RKO (cell line): ENCODE data around the gene WFDC9.
"Not testable (repeated sequence)": the region's sequence is repeated elsewhere in the genome, so short reads cannot be mapped to it uniquely, and the experiment has no call there.

Experiments
- DNase-seq: peaks from one replicate; pipeline ENCODE4 v3.0.0-alpha.2; 2016; ENCODE audit warnings: low spot score

The WFDC9 gene

DNA sequence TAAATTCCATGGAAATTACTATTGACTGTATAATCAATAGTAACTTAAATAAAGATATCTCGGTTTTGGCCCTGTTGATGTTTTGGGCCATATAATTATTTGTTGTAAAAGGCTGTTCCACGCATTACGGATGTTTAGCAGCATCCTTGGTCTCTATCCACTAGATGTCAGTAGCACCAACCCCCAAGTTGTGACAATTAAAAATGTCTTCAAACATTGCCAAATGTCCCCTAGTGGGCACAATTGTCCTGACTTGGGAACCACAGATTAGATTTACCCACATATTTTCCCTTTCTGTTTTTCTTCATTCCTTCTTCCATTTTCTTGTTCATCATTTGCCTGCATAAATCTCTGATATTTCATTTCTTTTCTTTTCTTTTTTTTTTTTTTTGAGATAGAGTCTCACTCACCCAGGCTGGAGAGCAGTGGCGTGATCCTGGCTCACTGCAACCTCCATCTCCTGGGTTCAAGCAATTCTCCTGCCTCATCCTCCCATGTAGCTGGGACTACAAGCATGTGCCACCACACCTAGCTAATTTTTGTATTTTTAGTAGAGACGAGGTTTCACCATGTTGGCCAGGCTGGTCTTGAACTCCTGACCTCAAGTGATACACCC, 38.4 kb downstream of the WFDC9 start:
- peak; percentile 88 for DNase-seq

- DNase-seq, result no peak
Observed at GRCh38 chr20:45589725-45590124, 41.4 kb downstream of the WFDC9 start.

- DNase-seq, result no peak
Observed at GRCh38 chr20:45588800-45589199, 42.3 kb downstream of the WFDC9 start.

DNA sequence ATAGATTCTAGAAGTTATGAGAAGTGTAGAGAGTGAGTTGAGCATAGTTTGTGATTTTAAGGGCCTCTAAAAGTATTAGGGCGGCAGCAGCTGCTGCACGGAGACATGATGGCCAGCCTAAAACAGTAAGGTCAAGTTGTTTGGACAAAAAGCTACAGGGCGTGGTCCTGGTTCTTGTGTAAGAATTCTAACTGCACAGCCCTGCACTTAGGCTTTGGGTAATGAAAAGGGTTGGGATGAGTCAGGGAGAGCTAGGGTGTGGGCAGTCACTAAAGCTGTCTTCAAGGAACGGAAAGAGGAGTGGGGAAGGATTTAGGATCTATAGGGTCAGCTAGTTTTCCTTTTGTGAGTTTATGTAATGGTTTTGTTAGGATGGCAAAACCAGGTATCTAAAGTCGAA, 45.1 kb downstream of the WFDC9 start:
- DNase-seq, result not testable (repeated sequence)

DNA sequence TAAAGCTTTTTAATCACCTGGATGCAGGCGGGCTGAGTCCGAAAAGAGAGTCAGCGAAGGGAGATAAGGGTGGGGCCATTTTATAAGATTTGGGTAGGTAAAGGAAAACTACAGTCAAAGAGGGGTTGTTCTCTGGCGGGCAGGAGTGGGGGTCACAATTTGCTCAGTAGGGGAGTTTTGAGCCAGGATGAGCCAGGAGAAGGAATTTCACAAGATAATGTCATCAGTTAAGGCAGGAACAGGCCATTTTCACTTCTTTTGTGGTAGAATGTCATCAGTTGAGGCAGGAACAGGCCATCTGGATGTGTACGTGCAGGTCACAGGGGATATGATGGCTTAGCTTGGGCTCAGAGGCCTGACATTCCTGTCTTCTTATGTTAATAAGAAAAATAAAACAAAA, 46.8 kb downstream of the WFDC9 start:
- not testable (repeated sequence) for DNase-seq

GRCh38 chr20:45583502-45583901, 47.6 kb downstream of the WFDC9 start:
- DNase-seq, result no peak

DNA sequence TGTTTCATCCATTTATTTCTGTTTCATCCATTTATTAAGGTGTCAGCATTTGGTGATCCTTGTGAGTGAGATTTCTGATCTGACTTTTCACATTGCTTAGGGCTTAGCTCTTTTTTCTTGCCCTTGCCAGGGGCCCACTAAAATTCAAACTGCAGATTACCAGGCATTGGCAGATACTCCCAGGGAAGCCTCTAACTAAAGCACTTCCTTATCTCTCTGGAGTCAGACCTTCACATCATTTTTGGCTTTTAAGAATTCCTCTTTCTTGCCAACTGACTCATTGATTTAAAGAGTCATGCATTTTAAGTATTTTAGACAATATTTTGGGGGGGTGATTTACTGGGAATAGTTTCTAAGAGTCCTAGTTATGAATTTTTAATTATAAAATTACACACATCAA, 49.4 kb downstream of the WFDC9 start:
- DNase-seq, result no peak

DNA sequence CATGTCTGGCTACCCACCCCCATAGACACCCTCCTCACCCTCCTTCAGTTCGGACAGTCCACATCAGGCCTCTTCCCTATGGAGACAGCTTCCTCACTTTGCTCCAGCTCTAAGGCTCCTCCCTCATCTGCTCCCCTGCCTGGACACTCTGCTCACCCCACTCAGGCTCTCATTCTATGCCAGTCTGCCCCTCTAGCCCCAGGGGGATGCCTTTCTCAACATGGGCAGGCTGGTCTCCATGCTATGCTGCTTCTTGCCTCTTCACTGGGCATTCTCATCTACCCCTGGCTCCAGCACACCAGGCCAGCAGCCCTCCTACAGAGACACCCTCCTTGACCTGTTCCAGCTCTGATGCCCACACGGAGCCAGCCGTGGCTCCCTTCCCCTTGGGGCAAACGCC, 51.9 kb downstream of the WFDC9 start, which contains the start of gene WFDC8:
TSS of gene WFDC8 (minus strand) at position 101 of the 400 bp plus-strand sequence. CDS start at position 64, 37 bp downstream.
- DNase-seq, result no peak

- DNase-seq, result no peak
Observed at GRCh38 chr20:45578231-45578630, 52.9 kb downstream of the WFDC9 start.

DNA sequence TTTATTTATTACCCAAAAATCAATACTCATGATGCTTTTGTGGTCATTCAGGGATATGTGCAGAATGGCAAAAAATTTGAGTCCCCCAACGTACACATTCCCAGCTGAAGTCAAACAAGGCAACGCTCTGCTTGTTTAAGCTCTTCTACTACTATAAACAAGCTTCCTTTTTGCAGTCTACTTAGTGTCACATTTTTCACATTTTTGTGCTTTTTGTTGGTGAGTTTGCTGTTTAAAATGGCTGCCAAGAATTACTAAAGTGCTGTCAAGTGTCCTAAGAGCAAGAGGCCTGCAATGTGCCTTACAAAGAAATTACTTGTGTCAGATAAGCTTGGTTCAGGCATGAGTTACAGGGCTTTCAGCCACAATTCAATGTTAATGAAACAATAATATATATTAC, 54.1 kb downstream of the WFDC9 start:
- no peak for DNase-seq

GRCh38 chr20:45575931-45576330, 55.2 kb downstream of the WFDC9 start:
- no peak for DNase-seq

DNA sequence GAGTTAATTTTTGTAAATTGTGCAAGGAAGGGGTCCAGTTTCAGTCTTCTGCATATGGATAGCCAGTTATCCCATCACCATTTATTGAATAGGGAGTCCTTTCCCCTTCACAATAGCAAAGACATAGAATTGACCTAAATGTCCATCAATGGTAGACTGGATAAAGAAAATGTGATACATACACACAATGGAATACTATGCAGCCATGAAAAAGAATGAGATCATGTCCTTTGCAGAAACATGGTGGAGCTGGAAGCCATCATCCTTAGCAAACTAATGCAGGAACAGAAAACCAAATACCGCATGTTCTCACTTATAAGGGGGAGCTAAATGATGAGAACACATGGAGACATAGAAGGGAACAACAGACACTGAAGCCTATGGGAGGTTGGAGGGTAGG, 61.4 kb downstream of the WFDC9 start:
- not testable (repeated sequence) for DNase-seq

GRCh38 chr20:45564760-45565276, 66.3 kb downstream of the WFDC9 start:
- no peak for DNase-seq
